ENCODE data around the gene MSANTD4. TPM values are rescaled to one million over a fixed set of nuclear protein-coding genes. Genes with fewer than 3 reads are reported as not detected.

Gene MSANTD4
- total RNA-seq, 1 donor from 2014 or later = 24.6 TPM

- no peaks in the 10 kb centered on the region for H3K27me3 Mint-ChIP-seq
- TF ChIP-seq CTCF (conservative IDR thresholded peaks at IDR 0.05) = no peak
- DNase-seq (ENCODE audit: extremely low spot score, unreplicated experiment) = no peak
- H3K27ac Mint-ChIP-seq = peak overlapping the region; percentile 96
- peaks cover 13% of the 10 kb centered on the region for H3K36me3 Mint-ChIP-seq
- H3K9me3 Mint-ChIP-seq = no peaks in the 10 kb centered on the region
- peak overlapping the region; percentile 98 for H3K4me3 Mint-ChIP-seq
- peaks cover 25% of the 10 kb centered on the region for H3K4me1 Mint-ChIP-seq (ENCODE audit: unreplicated experiment)
Observed at GRCh38 chr11:106021181-106021966, 666 bp downstream of the MSANTD4 start.

GRCh38 chr11:106017093-106017492, 4.9 kb downstream of the MSANTD4 start:
- Mint-ChIP-seq H3K36me3 (peaks cover 18% of the 10 kb centered on the region), H3K27ac (no peak overlapping the region), H3K27me3 (no peaks in the 10 kb centered on the region), H3K4me1 (ENCODE audit: unreplicated experiment) (peaks cover 33% of the 10 kb centered on the region), H3K4me3 (no peak overlapping the region), H3K9me3 (no peaks in the 10 kb centered on the region)
- no peak for TF ChIP-seq CTCF (conservative IDR thresholded peaks at IDR 0.05)
- no peak for DNase-seq (ENCODE audit: extremely low spot score, unreplicated experiment)

GRCh38 chr11:106015066-106015465, 7.0 kb downstream of the MSANTD4 start:
- DNase-seq (ENCODE audit: extremely low spot score, unreplicated experiment) = no peak
- H3K36me3 Mint-ChIP-seq = peaks cover 27% of the 10 kb centered on the region

GRCh38 chr11:106014620-106015019, 7.4 kb downstream of the MSANTD4 start:
- Mint-ChIP-seq H3K27me3 (no peaks in the 10 kb centered on the region), H3K36me3 (peaks cover 31% of the 10 kb centered on the region), H3K27ac (no peak overlapping the region), H3K4me3 (no peak overlapping the region), H3K4me1 (ENCODE audit: unreplicated experiment) (peaks cover 20% of the 10 kb centered on the region), H3K9me3 (no peaks in the 10 kb centered on the region)
- DNase-seq (ENCODE audit: extremely low spot score, unreplicated experiment) = no peak
- TF ChIP-seq CTCF (conservative IDR thresholded peaks at IDR 0.05) = no peak

More at GRCh38 chr11:106015066-106015465, 7.0 kb downstream of the MSANTD4 start:
- no peak for TF ChIP-seq CTCF (conservative IDR thresholded peaks at IDR 0.05)
- Mint-ChIP-seq H3K9me3 (no peaks in the 10 kb centered on the region), H3K27me3 (no peaks in the 10 kb centered on the region), H3K4me1 (ENCODE audit: unreplicated experiment) (peaks cover 25% of the 10 kb centered on the region), H3K27ac (no peak overlapping the region), H3K4me3 (no peak overlapping the region)

- no peak overlapping the region for H3K4me3 Mint-ChIP-seq
- H3K36me3 Mint-ChIP-seq = peaks cover 33% of the 10 kb centered on the region
- H3K27ac Mint-ChIP-seq = no peak overlapping the region
- TF ChIP-seq CTCF (conservative IDR thresholded peaks at IDR 0.05) = no peak
- peaks cover 17% of the 10 kb centered on the region for H3K4me1 Mint-ChIP-seq (ENCODE audit: unreplicated experiment)
- H3K9me3 Mint-ChIP-seq = no peaks in the 10 kb centered on the region
- H3K27me3 Mint-ChIP-seq = no peaks in the 10 kb centered on the region
- DNase-seq (ENCODE audit: extremely low spot score, unreplicated experiment) = no peak
Observed at GRCh38 chr11:106014035-106014434, 8.0 kb downstream of the MSANTD4 start.
